Measurements from ENCODE around the gene ADAM12. TPM values are rescaled to one million over a fixed set of nuclear protein-coding genes. Genes with fewer than 3 reads are reported as not detected.

Gene ADAM12
- total and polyA plus RNA-seq, 2 experiments from 2014 or later: 0.13 to 0.87 TPM

GRCh38 chr10:126208726-126209302 lies 179.5 kb downstream of the ADAM12 start:
- Mint-ChIP-seq H3K4me1 (no peaks in the 10 kb centered on the region), H3K27ac (no peak overlapping the region), H3K27me3 (ENCODE audit: insufficient read depth, low read depth, poor library complexity) (peaks cover 9% of the 10 kb centered on the region), H3K4me3 (no peak overlapping the region), H3K9me3 (no peaks in the 10 kb centered on the region; the same call in 2 of the 3 replicates), H3K36me3 (ENCODE audit: low read depth) (no peaks in the 10 kb centered on the region)
- H3K4me3 ChIP-seq: no peak overlapping the region
- H3K9me2 ChIP-seq (ENCODE audit: insufficient read depth): 0 out of 2 replicates have a peak, but pooled peaks cover 14% of the 10 kb centered on the region
- DNase-seq (ENCODE audit: low spot score) (no peak), ATAC-seq (no peak)
- H3K79me2 ChIP-seq (replicated peaks; ENCODE audit: insufficient read depth): no peaks in the 10 kb centered on the region
- no peak overlapping the region for H3K4me2 ChIP-seq
- H4K20me1 ChIP-seq (replicated peaks; ENCODE audit: insufficient read depth): no peaks in the 10 kb centered on the region
- no peaks in the 10 kb centered on the region for H3F3A ChIP-seq (replicated peaks; ENCODE audit: low read depth)
- no peak overlapping the region for H2AFZ ChIP-seq
- H3K36me3 ChIP-seq (ENCODE audit: insufficient read depth): no peaks in the 10 kb centered on the region
- no peaks in the 10 kb centered on the region for H3K4me1 ChIP-seq (ENCODE audit: insufficient read depth)
- H3K27ac ChIP-seq (ENCODE audit: low read depth): no peak overlapping the region
- H3K27me3 ChIP-seq (ENCODE audit: insufficient read depth): no peaks in the 10 kb centered on the region
- no peak for TF ChIP-seq EZH2phosphoT487 (IDR thresholded peaks at IDR 0.05; ENCODE audit: unreplicated experiment)

GRCh38 chr10:126207851-126208250 lies 180.4 kb downstream of the ADAM12 start:
- Mint-ChIP-seq H3K4me1 (no peaks in the 10 kb centered on the region), H3K27ac (no peak overlapping the region), H3K9me3 (no peaks in the 10 kb centered on the region; the same call in 2 of the 3 replicates), H3K4me3 (no peak overlapping the region), H3K27me3 (ENCODE audit: insufficient read depth, low read depth, poor library complexity) (peaks cover 9% of the 10 kb centered on the region), H3K36me3 (ENCODE audit: low read depth) (no peaks in the 10 kb centered on the region)
- Histone ChIP-seq H3K27me3 (ENCODE audit: insufficient read depth) (no peaks in the 10 kb centered on the region), H3K4me1 (ENCODE audit: insufficient read depth) (no peaks in the 10 kb centered on the region), H4K20me1 (replicated peaks; ENCODE audit: insufficient read depth) (no peaks in the 10 kb centered on the region), H3K79me2 (replicated peaks; ENCODE audit: insufficient read depth) (no peaks in the 10 kb centered on the region), H3K9me2 (ENCODE audit: insufficient read depth) (0 out of 2 replicates have a peak, but pooled peaks cover 18% of the 10 kb centered on the region), H3K4me2 (no peak overlapping the region), H3K4me3 (no peak overlapping the region), H3K36me3 (ENCODE audit: insufficient read depth) (no peaks in the 10 kb centered on the region), H3F3A (replicated peaks; ENCODE audit: low read depth) (no peaks in the 10 kb centered on the region), H2AFZ (no peak overlapping the region), H3K27ac (ENCODE audit: low read depth) (no peak overlapping the region)
- no peak for ATAC-seq
- no peak for DNase-seq (ENCODE audit: low spot score)
- TF ChIP-seq JUNB (IDR thresholded peaks at IDR 0.05; ENCODE audit: unreplicated experiment): no peak
- TF ChIP-seq ZNF462 (CRISPR knock-in tag; IDR thresholded peaks at IDR 0.05): no peak
- TF ChIP-seq EZH2phosphoT487 (IDR thresholded peaks at IDR 0.05; ENCODE audit: unreplicated experiment): no peak
- TF ChIP-seq ZNF114 (CRISPR knock-in tag; IDR thresholded peaks at IDR 0.05): no peak
- TF ChIP-seq CREB1 (CRISPR knock-in tag; IDR thresholded peaks at IDR 0.05; ENCODE audit: low read depth): no peak
- TF ChIP-seq ZNF331 (CRISPR knock-in tag; IDR thresholded peaks at IDR 0.05; ENCODE audit: low read depth): no peak
- TF ChIP-seq, protein P1, sequence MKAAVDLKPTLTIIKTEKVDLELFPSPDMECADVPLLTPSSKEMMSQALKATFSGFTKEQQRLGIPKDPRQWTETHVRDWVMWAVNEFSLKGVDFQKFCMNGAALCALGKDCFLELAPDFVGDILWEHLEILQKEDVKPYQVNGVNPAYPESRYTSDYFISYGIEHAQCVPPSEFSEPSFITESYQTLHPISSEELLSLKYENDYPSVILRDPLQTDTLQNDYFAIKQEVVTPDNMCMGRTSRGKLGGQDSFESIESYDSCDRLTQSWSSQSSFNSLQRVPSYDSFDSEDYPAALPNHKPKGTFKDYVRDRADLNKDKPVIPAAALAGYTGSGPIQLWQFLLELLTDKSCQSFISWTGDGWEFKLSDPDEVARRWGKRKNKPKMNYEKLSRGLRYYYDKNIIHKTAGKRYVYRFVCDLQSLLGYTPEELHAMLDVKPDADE (IDR thresholded peaks at IDR 0.05): no peak
- TF ChIP-seq, protein P2, sequence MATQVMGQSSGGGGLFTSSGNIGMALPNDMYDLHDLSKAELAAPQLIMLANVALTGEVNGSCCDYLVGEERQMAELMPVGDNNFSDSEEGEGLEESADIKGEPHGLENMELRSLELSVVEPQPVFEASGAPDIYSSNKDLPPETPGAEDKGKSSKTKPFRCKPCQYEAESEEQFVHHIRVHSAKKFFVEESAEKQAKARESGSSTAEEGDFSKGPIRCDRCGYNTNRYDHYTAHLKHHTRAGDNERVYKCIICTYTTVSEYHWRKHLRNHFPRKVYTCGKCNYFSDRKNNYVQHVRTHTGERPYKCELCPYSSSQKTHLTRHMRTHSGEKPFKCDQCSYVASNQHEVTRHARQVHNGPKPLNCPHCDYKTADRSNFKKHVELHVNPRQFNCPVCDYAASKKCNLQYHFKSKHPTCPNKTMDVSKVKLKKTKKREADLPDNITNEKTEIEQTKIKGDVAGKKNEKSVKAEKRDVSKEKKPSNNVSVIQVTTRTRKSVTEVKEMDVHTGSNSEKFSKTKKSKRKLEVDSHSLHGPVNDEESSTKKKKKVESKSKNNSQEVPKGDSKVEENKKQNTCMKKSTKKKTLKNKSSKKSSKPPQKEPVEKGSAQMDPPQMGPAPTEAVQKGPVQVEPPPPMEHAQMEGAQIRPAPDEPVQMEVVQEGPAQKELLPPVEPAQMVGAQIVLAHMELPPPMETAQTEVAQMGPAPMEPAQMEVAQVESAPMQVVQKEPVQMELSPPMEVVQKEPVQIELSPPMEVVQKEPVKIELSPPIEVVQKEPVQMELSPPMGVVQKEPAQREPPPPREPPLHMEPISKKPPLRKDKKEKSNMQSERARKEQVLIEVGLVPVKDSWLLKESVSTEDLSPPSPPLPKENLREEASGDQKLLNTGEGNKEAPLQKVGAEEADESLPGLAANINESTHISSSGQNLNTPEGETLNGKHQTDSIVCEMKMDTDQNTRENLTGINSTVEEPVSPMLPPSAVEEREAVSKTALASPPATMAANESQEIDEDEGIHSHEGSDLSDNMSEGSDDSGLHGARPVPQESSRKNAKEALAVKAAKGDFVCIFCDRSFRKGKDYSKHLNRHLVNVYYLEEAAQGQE (IDR thresholded peaks at IDR 0.05; ENCODE audit: unreplicated experiment): no peak
- TF ChIP-seq POLR2AphosphoS5 (IDR thresholded peaks at IDR 0.05; ENCODE audit: low read depth): no peak
